Small intestine (tissue), 7 donors: ENCODE measurements around the gene NFATC1. TPM values are rescaled to one million over a fixed set of nuclear protein-coding genes. Genes with fewer than 3 reads are reported as not detected.

ENCODE experiments used
- DNase-seq, 2 donors: peaks; one replicate each; pipeline versions ENCODE4 v3.0.0 to v3.0.0-alpha.2; 2013
- FAIRE-seq: peaks from 2 replicates; lab custom pipeline; 2012; peaks lifted over from hg19 to GRCh38; lab: Jason Lieb, UNC
- H3K27ac ChIP-seq, 3 donors: one replicate each; pipeline ENCODE4 v1.5.1; 2013; ENCODE audit warnings: low read length in 2 of 3, mild to moderate bottlenecking in 2 of 3, control low read depth in 1 of 3, inconsistent platforms in 1 of 3, low read depth in 1 of 3, moderate library complexity in 1 of 3
- H3K27me3 ChIP-seq, 3 donors: one replicate each; pipeline ENCODE4 v1.6.1; 2013; ENCODE audit warnings: low read length in 3 of 3, inconsistent platforms in 1 of 3; ENCODE audit not compliant: control insufficient read depth in 3 of 3, insufficient read depth in 3 of 3
- H3K36me3 ChIP-seq, 3 donors: one replicate each; pipeline ENCODE4 v1.6.1; 2013; ENCODE audit warnings: low read length in 3 of 3, inconsistent platforms in 1 of 3, low read depth in 1 of 3, mild to moderate bottlenecking in 1 of 3, moderate library complexity in 1 of 3; ENCODE audit not compliant: control insufficient read depth in 3 of 3, insufficient read depth in 2 of 3
- H3K4me1 ChIP-seq, 3 donors: one replicate each; pipeline ENCODE4 v1.6.1; 2013; ENCODE audit warnings: low read length in 2 of 3, inconsistent platforms in 1 of 3, low read depth in 1 of 3, mild to moderate bottlenecking in 1 of 3, moderate library complexity in 1 of 3; ENCODE audit not compliant: control insufficient read depth in 3 of 3, insufficient read depth in 2 of 3
- H3K4me3 ChIP-seq, 3 donors: one replicate each; pipeline ENCODE4 v1.5.1; 2013; ENCODE audit warnings: low read length in 3 of 3, control low read depth in 1 of 3, inconsistent platforms in 1 of 3, low read depth in 1 of 3, mild to moderate bottlenecking in 1 of 3, moderate library complexity in 1 of 3
- H3K9me3 ChIP-seq, 2 donors: one replicate each; pipeline ENCODE4 v1.6.1; 2013; ENCODE audit warnings: low read depth in 1 of 2, low read length in 1 of 2; ENCODE audit not compliant: control insufficient read depth in 2 of 2, insufficient read depth in 1 of 2
- WGBS, 3 donors: extraction: QIAGEN DNeasy Blood & Tissue Kit; methylation state at CpG; one replicate each; pipeline ENCODE4 v1.1.7; 2013; 5-methylcytosine and 5-hydroxymethylcytosine counted together
- polyA plus RNA-seq, 4 donors: library from polyadenylated mRNA; stranded (reverse) in 3 of 4; unstranded in 1 of 4; fragments of 200-250 nt in 3 of 4; fragments of 120-200 nt in 1 of 4; gene quantifications; one replicate each; pipeline versions ENCODE4 v1.2.1 to v1.2.3, GENCODE V29; 2013
- donor health status: healthy with polysubstance abuse.
- donor health status: control.
- donor health status: control.
- donor health status: Bipolar disorder and iron deficiency.
- donor health status: healthy.

Gene NFATC1
- polyA plus RNA-seq, 4 donors, result 0.67 to 5.9 (median 2.2) TPM

GRCh38 chr18:79418236-79418635 is 22.5 kb downstream of the NFATC1 start:
- Histone ChIP-seq H3K4me3 (no peak overlapping the region), H3K27ac (no peak overlapping the region), H3K27me3 (no peaks in the 10 kb centered on the region), H3K9me3 (no peaks in the 10 kb centered on the region), H3K36me3 (peaks cover 0 to 18% (median 0%) of the 10 kb centered on the region in 3 donors), H3K4me1 (no peaks in the 10 kb centered on the region)
- 89 to 96% (median 93%) methylated on average over 19 of the region's 19 CpGs for WGBS, 3 donors
- FAIRE-seq (no peak), DNase-seq (no peak)

DNA sequence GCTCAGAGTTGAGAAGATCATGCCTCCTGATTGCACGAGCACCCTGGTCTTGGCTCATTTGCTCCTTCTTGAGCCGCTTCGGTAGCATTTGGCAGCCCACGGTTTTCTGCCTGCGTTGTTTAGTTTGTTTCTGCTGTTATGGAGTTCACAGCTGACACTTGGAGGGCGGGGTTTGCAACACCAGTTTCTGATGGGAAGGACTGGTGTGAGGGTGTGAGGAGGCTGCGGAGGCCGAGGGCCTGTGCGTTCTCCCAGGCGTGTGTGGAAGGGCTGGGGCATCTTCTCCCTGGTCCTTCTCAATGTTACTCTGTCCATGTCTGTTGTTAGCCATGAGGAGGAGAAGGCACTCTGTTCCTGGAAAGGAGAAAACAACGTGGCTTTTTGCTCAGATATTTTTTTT is 22.9 kb downstream of the NFATC1 start:
- DNase-seq (no peak), FAIRE-seq (no peak)
- 68 to 82% (median 74%) methylated on average over 11 of the region's 11 CpGs for WGBS, 3 donors
- H3K9me3 ChIP-seq, result no peaks in the 10 kb centered on the region
- H3K27me3 ChIP-seq, result no peaks in the 10 kb centered on the region
- no peaks in the 10 kb centered on the region for H3K4me1 ChIP-seq
- H3K27ac ChIP-seq, result no peak overlapping the region
- H3K36me3 ChIP-seq, result peaks cover 0 to 15% (median 0%) of the 10 kb centered on the region in 3 donors
- H3K4me3 ChIP-seq, result no peak overlapping the region

GRCh38 chr18:79420033-79420745 is 24.5 kb downstream of the NFATC1 start:
- peaks cover 0 to 12% (median 0%) of the 10 kb centered on the region in 3 donors for H3K36me3 ChIP-seq
- H3K9me3 ChIP-seq, result no peaks in the 10 kb centered on the region
- 90 to 92% (median 92%) methylated on average over 48 of the region's 48 CpGs for WGBS, 3 donors
- DNase-seq (no peak), FAIRE-seq (no peak)
- H3K27ac ChIP-seq, result no peak overlapping the region
- H3K4me3 ChIP-seq, result no peak overlapping the region
- H3K27me3 ChIP-seq, result no peaks in the 10 kb centered on the region
- no peaks in the 10 kb centered on the region for H3K4me1 ChIP-seq

GRCh38 chr18:79421275-79421857 is 25.6 kb downstream of the NFATC1 start:
- H3K4me1 ChIP-seq, result no peaks in the 10 kb centered on the region
- WGBS, 3 donors, result 82 to 88% (median 88%) methylated on average over 26 of the region's 26 CpGs
- FAIRE-seq (no peak), DNase-seq (no peak)
- peaks cover 0 to 12% (median 0%) of the 10 kb centered on the region in 3 donors for H3K36me3 ChIP-seq
- H3K27ac ChIP-seq, result no peak overlapping the region
- no peaks in the 10 kb centered on the region for H3K27me3 ChIP-seq
- no peak overlapping the region for H3K4me3 ChIP-seq
- H3K9me3 ChIP-seq, result no peaks in the 10 kb centered on the region

- peaks cover 0 to 9% (median 0%) of the 10 kb centered on the region in 3 donors for H3K36me3 ChIP-seq
- FAIRE-seq, result no peak
- no peak overlapping the region for H3K4me3 ChIP-seq
- 75 to 80% (median 80%) methylated on average over 19 to 24 of the region's 24 CpGs for WGBS, 3 donors
- no peak for DNase-seq
- no peaks in the 10 kb centered on the region for H3K27me3 ChIP-seq
- no peaks in the 10 kb centered on the region for H3K9me3 ChIP-seq
- H3K27ac ChIP-seq, result no peak overlapping the region
- H3K4me1 ChIP-seq, result no peaks in the 10 kb centered on the region
Observed at GRCh38 chr18:79422022-79422782, 26.5 kb downstream of the NFATC1 start.

DNA sequence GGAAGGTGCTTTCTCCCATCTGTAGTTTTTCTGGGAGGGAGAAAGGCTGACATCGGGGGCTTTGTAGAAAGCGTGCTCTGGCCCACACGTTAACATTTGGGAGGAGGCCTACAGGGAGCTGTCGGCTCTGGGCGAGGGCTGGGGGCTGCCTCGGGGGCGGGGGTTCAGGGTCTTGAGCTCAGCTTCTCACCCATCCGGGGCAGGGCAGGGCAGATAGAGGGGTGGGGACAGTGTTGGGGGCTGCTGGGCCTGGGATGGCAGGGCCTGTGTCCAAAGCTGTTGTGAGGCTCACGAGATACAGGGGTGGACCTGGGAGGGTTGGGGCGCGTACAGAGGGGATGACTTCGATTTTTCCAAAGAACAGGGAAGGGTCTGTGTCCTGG is 27.0 kb downstream of the NFATC1 start:
- FAIRE-seq (no peak), DNase-seq (no peak)
- H3K27ac ChIP-seq, result no peak overlapping the region
- H3K4me3 ChIP-seq, result no peak overlapping the region
- H3K36me3 ChIP-seq, result peaks cover 0 to 9% (median 0%) of the 10 kb centered on the region in 3 donors
- WGBS, 3 donors, result 88 to 91% (median 88%) methylated on average over 12 of the region's 12 CpGs
- H3K27me3 ChIP-seq, result no peaks in the 10 kb centered on the region
- H3K9me3 ChIP-seq, result no peaks in the 10 kb centered on the region
- H3K4me1 ChIP-seq, result no peaks in the 10 kb centered on the region

GRCh38 chr18:79423211-79424007 is 27.7 kb downstream of the NFATC1 start:
- DNase-seq (no peak), FAIRE-seq (no peak)
- no peaks in the 10 kb centered on the region for H3K4me1 ChIP-seq
- no peak overlapping the region for H3K27ac ChIP-seq
- 85 to 92% (median 89%) methylated on average over 22 to 26 of the region's 26 CpGs for WGBS, 3 donors
- no peak overlapping the region for H3K4me3 ChIP-seq
- H3K36me3 ChIP-seq, result peaks cover 0 to 9% (median 0%) of the 10 kb centered on the region in 3 donors
- no peaks in the 10 kb centered on the region for H3K9me3 ChIP-seq
- H3K27me3 ChIP-seq, result no peaks in the 10 kb centered on the region
